HCT116 (cell line): ENCODE measurements around the gene FBXO8. TPM values are rescaled to one million over a fixed set of nuclear protein-coding genes. Genes with fewer than 3 reads are reported as not detected.

ENCODE experiments used
- ATAC-seq: fragments of 200-7000 bp; cut with Tn5 transposase; 2 replicates; pipeline ENCODE4 v1.9.1; 2020; ENCODE audit warnings: mild to moderate bottlenecking, moderate library complexity
- BruUV-seq: library from RNA; stranded (reverse); fragments of 400-500 nt; replicated peaks from 2 replicates; lab custom pipeline; 2021; lab: Mats Ljungman, UMichigan
- CTCF ChIA-PET: fragments of 300-600 bp; sonication (Branson Sonifier 250); formaldehyde crosslinking; loops from one replicate; lab custom pipeline; 2021; ENCODE audit warnings: antibody characterized with exemption; lab: Charles Lee
- POLR2A ChIA-PET: fragments of 300-600, 350-600 bp; sonication (Branson Sonifier 250); formaldehyde crosslinking; loops from one replicate; lab custom pipeline; 2021; ENCODE audit warnings: antibody characterized with exemption; lab: Charles Lee
- RAD21 ChIA-PET, 2 experiments: fragments of 300-600 bp; sonication (Branson Sonifier 250); formaldehyde crosslinking; loops; one replicate each; lab custom pipeline; 2023; ENCODE audit warnings: low total read pairs in 2 of 2; ENCODE audit not compliant: uncharacterized antibody in 2 of 2, unreplicated experiment in 2 of 2, low non-redundant PET in 1 of 2; lab: Charles Lee
- DNase-seq: peaks from one replicate; pipeline ENCODE4 v3.0.0-alpha.2; 2010; ENCODE audit warnings: low read depth, low spot score
- H2AFZ ChIP-seq: fragments of 200-600 bp; shearing (Covaris generic), sonication (generic); 2 replicates; pipeline ENCODE4 v1.6.1; 2017; ENCODE audit warnings: low read depth, mixed run types, mixed read lengths, antibody characterized with exemption, low read length; ENCODE audit not compliant: poor library complexity, severe bottlenecking
- H3K27ac ChIP-seq: 2 replicates; pipeline ENCODE4 v1.5.1; 2012; ENCODE audit warnings: low read depth, low read length
- H3K27me3 ChIP-seq: fragments of 200-600 bp; sonication (generic); 2 replicates; pipeline ENCODE4 v1.6.1; 2016; ENCODE audit warnings: mixed run types, low read length, mixed read lengths; ENCODE audit not compliant: insufficient read depth
- H3K36me3 ChIP-seq, 2 experiments: fragments of 200-500 bp in 1 of 2; fragments of 200-600 bp in 1 of 2; sonication (Bioruptor generic) in 1 of 2; sonication (generic) in 1 of 2; 2 replicates each; pipeline versions ENCODE4 v1.5.1 to v1.6.1; 2014 to 2016; ENCODE audit warnings: low read length in 2 of 2, inconsistent platforms in 1 of 2, mixed read lengths in 1 of 2, mixed run types in 1 of 2; ENCODE audit not compliant: insufficient read depth in 2 of 2, control insufficient read depth in 1 of 2
- H3K4me1 ChIP-seq, 2 experiments: fragments of 200-600 bp in 1 of 2; sonication (generic) in 1 of 2; 2 replicates each; pipeline versions ENCODE4 v1.5.1 to v1.6.1; 2012 to 2017; ENCODE audit warnings: low read length in 2 of 2, inconsistent platforms in 1 of 2, mild to moderate bottlenecking in 1 of 2, mixed read lengths in 1 of 2, mixed run types in 1 of 2, moderate library complexity in 1 of 2; ENCODE audit not compliant: insufficient read depth in 2 of 2, control insufficient read depth in 1 of 2
- H3K4me2 ChIP-seq: fragments of 200-600 bp; sonication (generic); 2 replicates; pipeline ENCODE4 v1.6.1; 2017; ENCODE audit warnings: mixed run types, low read length, mixed read lengths
- H3K4me3 ChIP-seq, 2 experiments: fragments of 200-600 bp in 1 of 2; sonication (generic) in 1 of 2; replicated peaks in 1 of 2; 2 replicates each; pipeline ENCODE4 v1.5.1; 2011 to 2016; ENCODE audit warnings: low read length in 2 of 2, control low read depth in 1 of 2, low read depth in 1 of 2, mild to moderate bottlenecking in 1 of 2, mixed read lengths in 1 of 2, mixed run types in 1 of 2
- H3K79me2 ChIP-seq: fragments of 200-600 bp; sonication (generic); 2 replicates; pipeline ENCODE4 v1.6.1; 2017; ENCODE audit warnings: mild to moderate bottlenecking, mixed run types, low read length, moderate library complexity, mixed read lengths; ENCODE audit not compliant: insufficient read depth
- H3K9ac ChIP-seq: fragments of 200-600 bp; sonication (generic); 2 replicates; pipeline ENCODE4 v1.6.1; 2016; ENCODE audit warnings: low read length, mixed read lengths
- H3K9me2 ChIP-seq: fragments of 200-600 bp; sonication (generic), shearing (Covaris generic); 2 replicates; pipeline ENCODE4 v1.6.1; 2017; ENCODE audit warnings: mixed run types, mild to moderate bottlenecking, moderate library complexity; ENCODE audit not compliant: insufficient read depth
- H3K9me3 ChIP-seq, 2 experiments: fragments of 200-500 bp in 1 of 2; fragments of 200-600 bp in 1 of 2; sonication (Bioruptor generic) in 1 of 2; sonication (generic) in 1 of 2; 2 replicates each; pipeline ENCODE4 v1.6.1; 2014 to 2017; ENCODE audit warnings: low read length in 2 of 2, mixed read lengths in 2 of 2, inconsistent platforms in 1 of 2, low read depth in 1 of 2, mild to moderate bottlenecking in 1 of 2, mixed run types in 1 of 2, moderate library complexity in 1 of 2; ENCODE audit not compliant: control insufficient read depth in 1 of 2, insufficient read depth in 1 of 2
- H4K20me1 ChIP-seq: fragments of 200-600 bp; sonication (generic), shearing (Covaris generic); 2 replicates; pipeline ENCODE4 v1.6.1; 2017; ENCODE audit warnings: mixed run types, mild to moderate bottlenecking, moderate library complexity; ENCODE audit not compliant: insufficient read depth
- CBX3 ChIP-seq: IDR thresholded peaks from 2 replicates; pipeline ENCODE4 v1.6.1; 2012; ENCODE audit warnings: low read depth
- CEBPB ChIP-seq: IDR thresholded peaks from 2 replicates; pipeline ENCODE4 v1.6.1; 2012; ENCODE audit warnings: low read depth
- EGR1 ChIP-seq: IDR thresholded peaks from 2 replicates; pipeline ENCODE4 v1.6.1; 2012; ENCODE audit warnings: low read depth
- POLR2A ChIP-seq: IDR thresholded peaks from 2 replicates; pipeline ENCODE4 v1.7.0; 2011; ENCODE audit warnings: borderline replicate concordance; ENCODE audit not compliant: insufficient read depth, insufficient read length; ENCODE audit errors: extremely low read depth
- RAD21 ChIP-seq: IDR thresholded peaks from 2 replicates; pipeline ENCODE4 v1.6.1; 2012; ENCODE audit warnings: low read depth, mild to moderate bottlenecking
- SIN3A ChIP-seq: IDR thresholded peaks from 2 replicates; pipeline ENCODE4 v1.6.1; 2012; ENCODE audit warnings: low read depth
- SP1 ChIP-seq: IDR thresholded peaks from 2 replicates; pipeline ENCODE4 v1.6.1; 2012; ENCODE audit warnings: low read depth
- TCF7L2 ChIP-seq: IDR thresholded peaks from 2 replicates; pipeline ENCODE4 v1.7.0; 2011; ENCODE audit warnings: borderline replicate concordance, inconsistent platforms; ENCODE audit not compliant: insufficient read depth, insufficient read length; ENCODE audit errors: extremely low read depth
- YY1 ChIP-seq: IDR thresholded peaks from 2 replicates; pipeline ENCODE4 v1.6.1; 2011; ENCODE audit warnings: low read length, low read depth, moderate library complexity, mild to moderate bottlenecking; ENCODE audit not compliant: insufficient replicate concordance; ENCODE audit errors: extremely low read depth
- ZNF274 ChIP-seq: fragments of 200-500 bp; sonication (Bioruptor generic); IDR thresholded peaks from 2 replicates; pipeline ENCODE4 v1.6.1; 2014; ENCODE audit warnings: mild to moderate bottlenecking, low read depth, low read length, inconsistent platforms
- intact Hi-C: fragments of 100-400 bp; cut with micrococcal nuclease; formaldehyde crosslinking; loops from 2 replicates; pipeline ENCODE4 v1.10.0; 2022
- total RNA-seq: library from RNA; stranded (reverse); gene quantifications from one replicate; pipeline ENCODE4 v1.2.1, GENCODE V29; 2021; ENCODE audit not compliant: unreplicated experiment
- TF ChIP-seq, protein P1 (sequence below): IDR thresholded peaks from 2 replicates; pipeline ENCODE4 v1.6.1; 2012; ENCODE audit warnings: low read depth

FBXO8 gene
- total RNA-seq, 1 experiment from 2014 or later = 13.0 TPM

DNA sequence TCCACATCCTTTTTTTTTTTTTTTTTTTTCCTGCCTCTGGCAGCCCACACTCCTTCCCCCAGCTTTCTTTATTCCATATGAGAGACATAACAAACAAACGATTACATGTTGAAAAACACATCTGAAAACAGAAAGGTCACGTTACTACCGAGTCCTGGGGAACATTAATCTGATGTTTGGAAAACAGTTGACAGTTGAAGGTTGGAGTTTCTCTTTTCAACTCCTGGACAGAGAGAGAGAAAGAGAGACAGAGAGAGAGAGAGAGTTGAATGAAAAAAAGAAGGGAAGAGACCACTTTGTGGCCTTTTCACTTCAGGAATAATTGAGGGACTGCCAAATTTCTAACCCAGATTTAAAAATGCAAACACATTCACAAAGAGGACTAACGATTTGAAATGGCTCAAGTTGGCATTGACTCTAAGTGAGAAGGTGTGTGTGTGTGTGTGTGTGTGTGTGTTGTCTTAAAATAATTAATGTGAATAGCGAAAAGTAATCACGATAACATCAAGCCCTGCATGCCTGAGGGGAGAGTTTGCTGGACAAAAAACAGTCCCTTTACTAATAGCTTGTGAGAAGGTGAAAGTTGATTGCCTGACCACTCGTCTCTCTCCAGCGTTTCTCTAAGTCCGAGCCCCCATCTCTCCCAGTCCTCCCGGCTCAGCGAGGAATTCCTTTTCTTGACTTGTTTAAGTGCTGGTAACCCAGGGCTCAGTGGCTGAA lies 67.3 kb downstream of the FBXO8 start:
- Histone ChIP-seq H3K4me3 (no peak overlapping the region), H3K9ac (no peak overlapping the region), H3K27ac (no peak overlapping the region), H3K4me2 (no peak overlapping the region), H3K36me3 (no peaks in the 10 kb centered on the region), H2AFZ (no peak overlapping the region), H3K79me2 (no peaks in the 10 kb centered on the region), H3K9me3 (no peaks in the 10 kb centered on the region), H3K27me3 (peaks cover 5% of the 10 kb centered on the region; the same call in 1 of the 2 replicates), H4K20me1 (no peaks in the 10 kb centered on the region), H3K4me1 (no peaks in the 10 kb centered on the region)
- ATAC-seq (no peak), DNase-seq (no peak)
- ChIA-PET CTCF (no interaction called here), RAD21 (no interaction called here), POLR2A (no interaction called here)
- BruUV-seq = no TSS peak
- TF ChIP-seq EGR1 = no peak
- TF ChIP-seq CEBPB = no peak
- TF ChIP-seq SP1 = no peak
- TF ChIP-seq POLR2A = no peak
- no peak for TF ChIP-seq SIN3A
- TF ChIP-seq, protein P1, sequence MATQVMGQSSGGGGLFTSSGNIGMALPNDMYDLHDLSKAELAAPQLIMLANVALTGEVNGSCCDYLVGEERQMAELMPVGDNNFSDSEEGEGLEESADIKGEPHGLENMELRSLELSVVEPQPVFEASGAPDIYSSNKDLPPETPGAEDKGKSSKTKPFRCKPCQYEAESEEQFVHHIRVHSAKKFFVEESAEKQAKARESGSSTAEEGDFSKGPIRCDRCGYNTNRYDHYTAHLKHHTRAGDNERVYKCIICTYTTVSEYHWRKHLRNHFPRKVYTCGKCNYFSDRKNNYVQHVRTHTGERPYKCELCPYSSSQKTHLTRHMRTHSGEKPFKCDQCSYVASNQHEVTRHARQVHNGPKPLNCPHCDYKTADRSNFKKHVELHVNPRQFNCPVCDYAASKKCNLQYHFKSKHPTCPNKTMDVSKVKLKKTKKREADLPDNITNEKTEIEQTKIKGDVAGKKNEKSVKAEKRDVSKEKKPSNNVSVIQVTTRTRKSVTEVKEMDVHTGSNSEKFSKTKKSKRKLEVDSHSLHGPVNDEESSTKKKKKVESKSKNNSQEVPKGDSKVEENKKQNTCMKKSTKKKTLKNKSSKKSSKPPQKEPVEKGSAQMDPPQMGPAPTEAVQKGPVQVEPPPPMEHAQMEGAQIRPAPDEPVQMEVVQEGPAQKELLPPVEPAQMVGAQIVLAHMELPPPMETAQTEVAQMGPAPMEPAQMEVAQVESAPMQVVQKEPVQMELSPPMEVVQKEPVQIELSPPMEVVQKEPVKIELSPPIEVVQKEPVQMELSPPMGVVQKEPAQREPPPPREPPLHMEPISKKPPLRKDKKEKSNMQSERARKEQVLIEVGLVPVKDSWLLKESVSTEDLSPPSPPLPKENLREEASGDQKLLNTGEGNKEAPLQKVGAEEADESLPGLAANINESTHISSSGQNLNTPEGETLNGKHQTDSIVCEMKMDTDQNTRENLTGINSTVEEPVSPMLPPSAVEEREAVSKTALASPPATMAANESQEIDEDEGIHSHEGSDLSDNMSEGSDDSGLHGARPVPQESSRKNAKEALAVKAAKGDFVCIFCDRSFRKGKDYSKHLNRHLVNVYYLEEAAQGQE = no peak
- TF ChIP-seq RAD21 = no peak
- no peak for TF ChIP-seq TCF7L2
- no peak for TF ChIP-seq YY1
- TF ChIP-seq CBX3 = no peak
- TF ChIP-seq ZNF274 = no peak
- TF ChIP-seq, all 23 proteins: peak for 0
- no peaks in the 10 kb centered on the region for H3K9me2 ChIP-seq
- intact Hi-C loops = no loop called here
